A549 (cell line): ENCODE data around the gene ARG2. TPM values are rescaled to one million over a fixed set of nuclear protein-coding genes. Genes with fewer than 3 reads are reported as not detected.

Source experiments
- ATAC-seq, 2 experiments: fragments of 200-7000 bp in 1 of 2; fragments of >200 bp in 1 of 2; cut with Nextera tagmentation in 1 of 2; cut with Tn5 transposase in 1 of 2; 3 replicates each; pipeline versions ENCODE4 v1.8.0 to v1.9.1; 2018 to 2020; ENCODE audit warnings: mild to moderate bottlenecking in 1 of 2, moderate library complexity in 1 of 2
- CTCF ChIA-PET: fragments of 300-600 bp; sonication (Branson Sonifier 250); formaldehyde crosslinking; extraction: SDS; loops from one replicate; lab custom pipeline; 2021; ENCODE audit warnings: antibody characterized with exemption, inconsistent platforms; lab: Yijun Ruan, JAX
- POLR2A ChIA-PET: fragments of 350-600 bp; formaldehyde crosslinking; extraction: SDS; loops from one replicate; lab custom pipeline; 2021; ENCODE audit warnings: antibody characterized with exemption, inconsistent platforms; lab: Yijun Ruan, JAX
- DNase-seq, 2 experiments: peaks; one replicate each; pipeline versions ENCODE4 v3.0.0 to v3.0.0-alpha.2; 2011 to 2016; ENCODE audit warnings: low read depth in 1 of 2, low spot score in 1 of 2
- FAIRE-seq: peaks from 2 replicates; lab custom pipeline; 2011; peaks lifted over from hg19 to GRCh38; lab: Jason Lieb, UNC
- H3K27ac ChIP-seq, 2 experiments: fragments of >200 bp; sonication (Bioruptor Twin); formaldehyde crosslinking; 3 replicates each; pipeline ENCODE4 v1.5.1; 2016 to 2017
- H3K4me1 ChIP-seq: fragments of >200 bp; sonication (Bioruptor Twin); formaldehyde crosslinking; 3 replicates; pipeline ENCODE4 v1.6.1; 2016
- H3K4me2 ChIP-seq: fragments of >200 bp; sonication (Bioruptor Twin); formaldehyde crosslinking; 3 replicates; pipeline ENCODE4 v1.6.1; 2016
- H3K4me3 ChIP-seq: fragments of >200 bp; sonication (Bioruptor Twin); formaldehyde crosslinking; 3 replicates; pipeline ENCODE4 v1.5.1; 2016
- H3K9me3 ChIP-seq: fragments of >200 bp; sonication (Bioruptor Twin); formaldehyde crosslinking; 3 replicates; pipeline ENCODE4 v1.6.1; 2016
- ATOH8 ChIP-seq: fragments of 250-450 bp; sonication (Bioruptor Pico); IDR thresholded peaks from 2 replicates; pipeline ENCODE4 v1.5.0; 2020; ENCODE audit warnings: low read depth, mild to moderate bottlenecking, moderate library complexity
- BCL3 ChIP-seq: fragments of >200 bp; sonication (Bioruptor Twin); formaldehyde crosslinking; IDR thresholded peaks from 3 replicates; pipeline ENCODE4 v1.6.1; 2016
- BHLHE40 ChIP-seq: IDR thresholded peaks from 2 replicates; pipeline ENCODE4 v1.6.1; 2012; ENCODE audit warnings: low read depth, low read length, inconsistent platforms
- CBX8 ChIP-seq: fragments of 200-600 bp; sonication (generic); IDR thresholded peaks from 2 replicates; pipeline ENCODE4 v1.6.1; 2016
- CHD4 ChIP-seq: fragments of 200-600 bp; sonication (generic); IDR thresholded peaks from 2 replicates; pipeline ENCODE4 v1.6.1; 2016; ENCODE audit warnings: antibody characterized with exemption, mild to moderate bottlenecking, borderline replicate concordance
- EHF ChIP-seq: fragments of 250-450 bp; sonication (Bioruptor Pico); IDR thresholded peaks from 2 replicates; pipeline ENCODE4 v1.5.0; 2020; ENCODE audit warnings: mild to moderate bottlenecking
- EHMT2 ChIP-seq: fragments of 200-600 bp; sonication (generic); IDR thresholded peaks from 2 replicates; pipeline ENCODE4 v1.6.1; 2016; ENCODE audit warnings: antibody characterized with exemption, low read depth, mild to moderate bottlenecking, moderate library complexity
- EP300 ChIP-seq, 2 experiments: fragments of >200 bp; sonication (Bioruptor Twin); formaldehyde crosslinking; IDR thresholded peaks; 2 replicates in 1 of 2; 3 replicates in 1 of 2; pipeline ENCODE4 v1.6.1; 2016 to 2017
- FOSB ChIP-seq: fragments of 250-450 bp; sonication (Bioruptor Pico); IDR thresholded peaks from 2 replicates; pipeline ENCODE4 v1.5.0; 2020; ENCODE audit warnings: mild to moderate bottlenecking, moderate library complexity
- HDAC2 ChIP-seq: fragments of 200-600 bp; sonication (generic); IDR thresholded peaks from 2 replicates; pipeline ENCODE4 v1.6.1; 2016
- HEYL ChIP-seq: fragments of 250-450 bp; sonication (Bioruptor Pico); IDR thresholded peaks from 2 replicates; pipeline ENCODE4 v1.8.0; 2021; ENCODE audit warnings: mild to moderate bottlenecking, moderate library complexity
- HOXB13 ChIP-seq: fragments of 250-450 bp; sonication (Bioruptor Pico); IDR thresholded peaks from 2 replicates; pipeline ENCODE4 v1.5.0; 2020; ENCODE audit warnings: low read depth, mild to moderate bottlenecking, moderate library complexity
- MYC ChIP-seq: IDR thresholded peaks from 2 replicates; pipeline ENCODE4 v1.6.1; 2012; ENCODE audit warnings: mild to moderate bottlenecking, inconsistent platforms, low read length, improper control_type of control experiment, borderline replicate concordance
- NPAS2 ChIP-seq: fragments of 250-450 bp; sonication (Bioruptor Pico); IDR thresholded peaks from 2 replicates; pipeline ENCODE4 v1.8.0; 2022; ENCODE audit warnings: mild to moderate bottlenecking, moderate library complexity, borderline replicate concordance
- NR3C1 ChIP-seq: fragments of >200 bp; sonication (Bioruptor Twin); formaldehyde crosslinking; IDR thresholded peaks from 3 replicates; pipeline ENCODE4 v1.6.1; 2017
- POLR2AphosphoS2 ChIP-seq: conservative IDR thresholded peaks from 2 replicates; pipeline ENCODE4 v1.6.1; 2012; ENCODE audit warnings: low read length, improper control_type of control experiment, inconsistent platforms
- RCOR1 ChIP-seq: fragments of 150-350 bp; IDR thresholded peaks from 2 replicates; pipeline ENCODE4 v1.6.1; 2014; ENCODE audit warnings: antibody characterized with exemption, low read length, low read depth
- SMC3 ChIP-seq: fragments of >200 bp; sonication (Bioruptor Twin); formaldehyde crosslinking; IDR thresholded peaks from 3 replicates; pipeline ENCODE4 v1.6.1; 2018; ENCODE audit warnings: inconsistent platforms
- SREBF2 ChIP-seq: fragments of 450-650 bp; IDR thresholded peaks from 2 replicates; pipeline ENCODE4 v1.6.1; 2014; ENCODE audit warnings: mild to moderate bottlenecking, moderate library complexity
- TFCP2L1 ChIP-seq: fragments of 250-450 bp; sonication (Bioruptor Pico); IDR thresholded peaks from 2 replicates; pipeline ENCODE4 v1.5.0; 2021; ENCODE audit warnings: mild to moderate bottlenecking
- ZFP36 ChIP-seq: fragments of 450-650 bp; IDR thresholded peaks from 2 replicates; pipeline ENCODE4 v1.6.1; 2014; ENCODE audit warnings: borderline replicate concordance; ENCODE audit not compliant: partially characterized antibody
- WGBS: methylation state at CpG from one replicate; pipeline ENCODE4 v1.1.6; 2017; ENCODE audit errors: missing lambda C conversion rate; 5-methylcytosine and 5-hydroxymethylcytosine counted together
- polyA plus RNA-seq, 4 experiments: library from polyadenylated mRNA; depleted of rRNA in 3 of 4; stranded (reverse); fragments of >200 nt; fragmentation: RNase III in 1 of 4; extraction: RNeasy Plus Mini Kit Qiagen cat#74134 plus additional on column Dnase treatment in 1 of 4; gene quantifications; 2 replicates in 3 of 4; 3 replicates in 1 of 4; pipeline ENCODE4 v1.2.3, GENCODE V29; 2011 to 2017

The ARG2 gene
- polyA plus RNA-seq, 2 of the 4 experiments (the other 2 are of a cell fraction), result 1.8 to 2.5 TPM

- no peak for TF ChIP-seq MYC
- no peak for TF ChIP-seq CBX8
- TF ChIP-seq TFCP2L1, result no peak
- TF ChIP-seq CHD4, result no peak
- no peak for TF ChIP-seq BCL3
- TF ChIP-seq SMC3, result no peak
- TF ChIP-seq POLR2AphosphoS2, result no peak
- TF ChIP-seq EP300 (IDR thresholded peaks at IDR 0.05), result no peak
- no peak for TF ChIP-seq FOSB (CRISPR knock-in tag)
- no peak for TF ChIP-seq SREBF2
- TF ChIP-seq EHMT2, result no peak
- TF ChIP-seq HEYL (CRISPR knock-in tag), result no peak
- no peak for TF ChIP-seq HOXB13 (CRISPR knock-in tag)
- no peak for TF ChIP-seq EHF (CRISPR knock-in tag)
- no peak for TF ChIP-seq NR3C1
- no peak for TF ChIP-seq ZFP36
- TF ChIP-seq HDAC2, result no peak
- TF ChIP-seq, all 56 proteins: peak for 0
- Histone ChIP-seq H3K4me3 (no peak overlapping the region), H3K9me3 (no peaks in the 10 kb centered on the region), H3K4me1 (peaks cover 5% of the 10 kb centered on the region; the same call in 2 of the 3 replicates), H3K4me2 (no peak overlapping the region), H3K27ac (no peak overlapping the region)
- WGBS, result 65% methylated on average over 5 of the region's 5 CpGs
- ATAC-seq (no peak), DNase-seq (no peak), FAIRE-seq (no peak)
- ChIA-PET POLR2A (no interaction called here), CTCF (interaction anchor here (1.2 kb wide), 1 partner anchor 33 kb away, joined by 4 read pairs; no protein-coding TSS in a partner anchor)
Measured at GRCh38 chr14:67633451-67634147, 13.9 kb downstream of the ARG2 start.

GRCh38 chr14:67636361-67636919 is 16.7 kb downstream of the ARG2 start:
- POLR2A ChIA-PET, result no interaction called here
- no peak for ATAC-seq
- H3K4me1 ChIP-seq, result peaks cover 5% of the 10 kb centered on the region; the same call in 2 of the 3 replicates
- FAIRE-seq, result no peak
- no peak for DNase-seq
- WGBS, result 55% methylated on average over 3 of the region's 3 CpGs
- TF ChIP-seq BHLHE40 (no peak), EHF (CRISPR knock-in tag) (no peak), RCOR1 (no peak), MYC (no peak)
- no peaks in the 10 kb centered on the region for H3K9me3 ChIP-seq
- H3K4me3 ChIP-seq, result no peak overlapping the region
- no peak overlapping the region for H3K4me2 ChIP-seq
- CTCF ChIA-PET, result interaction anchor here (1.2 to 2.3 kb wide), 3 partner anchors 17 to 68 kb away, joined by 3 to 5 read pairs (median 4); partner anchors contain the start of gene ARG2
- no peak overlapping the region for H3K27ac ChIP-seq

GRCh38 chr14:67638642-67639041 is 18.9 kb downstream of the ARG2 start:
- POLR2A ChIA-PET, result no interaction called here

More at GRCh38 chr14:67638642-67639041, 18.9 kb downstream of the ARG2 start:
- H3K4me2 ChIP-seq, result no peak overlapping the region
- H3K27ac ChIP-seq, result no peak overlapping the region
- TF ChIP-seq ATOH8 (CRISPR knock-in tag) (no peak), NPAS2 (CRISPR knock-in tag) (no peak)
- TF ChIP-seq, all 56 proteins: peak for 0
- CTCF ChIA-PET, result no interaction called here
- 90% methylated on average over 3 of the region's 3 CpGs for WGBS
- H3K4me1 ChIP-seq, result peaks cover 5% of the 10 kb centered on the region; the same call in 2 of the 3 replicates
- DNase-seq, result no peak
- H3K4me3 ChIP-seq, result no peak overlapping the region
- H3K9me3 ChIP-seq, result no peaks in the 10 kb centered on the region
- no peak for FAIRE-seq
- no peak for ATAC-seq
